DND-41 (cell line): ENCODE data around the gene GALNTL6.
"Not testable (repeated sequence)": the region's sequence is repeated elsewhere in the genome, so short reads cannot be mapped to it uniquely, and the experiment has no call there.

Source experiments
- ATAC-seq: fragments of 200-7000 bp; cut with Tn5 transposase; 3 replicates; pipeline ENCODE4 v1.9.1; 2021; ENCODE audit warnings: low read depth; ENCODE audit not compliant: insufficient read depth
- DNase-seq: peaks from one replicate; pipeline ENCODE4 v3.0.0-alpha.2; 2020
- H2AFZ ChIP-seq: 2 replicates; pipeline ENCODE4 v1.6.0; 2012; ENCODE audit warnings: low read depth, low read length
- H3K27ac ChIP-seq: 2 replicates; pipeline ENCODE4 v1.5.1; 2012; ENCODE audit warnings: low read length, inconsistent platforms
- H3K27me3 ChIP-seq: fragments of 200-600 bp; sonication (generic); 2 replicates; pipeline ENCODE4 v1.6.0; 2012; ENCODE audit warnings: low read length, mild to moderate bottlenecking, inconsistent platforms; ENCODE audit not compliant: insufficient read depth, poor library complexity
- H3K36me3 ChIP-seq: 2 replicates; pipeline ENCODE4 v1.5.1; 2012; ENCODE audit warnings: low read length, inconsistent platforms; ENCODE audit not compliant: insufficient read depth
- H3K4me1 ChIP-seq: 2 replicates; pipeline ENCODE4 v1.5.1; 2012; ENCODE audit warnings: mild to moderate bottlenecking, low read length; ENCODE audit not compliant: insufficient read depth
- H3K4me2 ChIP-seq: 2 replicates; pipeline ENCODE4 v1.6.0; 2012; ENCODE audit warnings: mild to moderate bottlenecking, moderate library complexity, low read length, inconsistent platforms; ENCODE audit not compliant: insufficient read depth
- H3K4me3 ChIP-seq, 2 experiments: fragments of 200-600 bp in 1 of 2; shearing (Covaris generic) in 1 of 2; 2 replicates each; pipeline ENCODE4 v1.5.1; 2012 to 2016; ENCODE audit warnings: inconsistent platforms in 2 of 2, low read length in 2 of 2, mild to moderate bottlenecking in 2 of 2, low read depth in 1 of 2, moderate library complexity in 1 of 2
- H3K79me2 ChIP-seq: 2 replicates; pipeline ENCODE4 v1.6.0; 2012; ENCODE audit warnings: low read length, inconsistent platforms; ENCODE audit not compliant: insufficient read depth
- H3K9ac ChIP-seq: 2 replicates; pipeline ENCODE4 v1.6.0; 2012; ENCODE audit warnings: low read depth, mild to moderate bottlenecking, inconsistent platforms, low read length, moderate library complexity
- H3K9me3 ChIP-seq: 2 replicates; pipeline ENCODE4 v1.5.1; 2012; ENCODE audit warnings: low read length, moderate library complexity, mild to moderate bottlenecking, inconsistent platforms; ENCODE audit not compliant: insufficient read depth, severe bottlenecking
- H4K20me1 ChIP-seq: 2 replicates; pipeline ENCODE4 v1.6.0; 2012; ENCODE audit warnings: low read length; ENCODE audit not compliant: insufficient read depth
- EZH2 ChIP-seq: IDR thresholded peaks from 3 replicates; pipeline ENCODE4 v1.6.1; 2012; ENCODE audit warnings: borderline replicate concordance, low read depth, mild to moderate bottlenecking, moderate library complexity, low read length, inconsistent platforms; ENCODE audit not compliant: severe bottlenecking
- TF ChIP-seq, protein P1 (sequence below): IDR thresholded peaks from 2 replicates; pipeline ENCODE4 v1.5.1; 2012; ENCODE audit warnings: borderline replicate concordance, low read length, moderate library complexity, mild to moderate bottlenecking; ENCODE audit not compliant: poor library complexity, severe bottlenecking; ENCODE audit errors: extremely low read depth

The GALNTL6 gene

DNA sequence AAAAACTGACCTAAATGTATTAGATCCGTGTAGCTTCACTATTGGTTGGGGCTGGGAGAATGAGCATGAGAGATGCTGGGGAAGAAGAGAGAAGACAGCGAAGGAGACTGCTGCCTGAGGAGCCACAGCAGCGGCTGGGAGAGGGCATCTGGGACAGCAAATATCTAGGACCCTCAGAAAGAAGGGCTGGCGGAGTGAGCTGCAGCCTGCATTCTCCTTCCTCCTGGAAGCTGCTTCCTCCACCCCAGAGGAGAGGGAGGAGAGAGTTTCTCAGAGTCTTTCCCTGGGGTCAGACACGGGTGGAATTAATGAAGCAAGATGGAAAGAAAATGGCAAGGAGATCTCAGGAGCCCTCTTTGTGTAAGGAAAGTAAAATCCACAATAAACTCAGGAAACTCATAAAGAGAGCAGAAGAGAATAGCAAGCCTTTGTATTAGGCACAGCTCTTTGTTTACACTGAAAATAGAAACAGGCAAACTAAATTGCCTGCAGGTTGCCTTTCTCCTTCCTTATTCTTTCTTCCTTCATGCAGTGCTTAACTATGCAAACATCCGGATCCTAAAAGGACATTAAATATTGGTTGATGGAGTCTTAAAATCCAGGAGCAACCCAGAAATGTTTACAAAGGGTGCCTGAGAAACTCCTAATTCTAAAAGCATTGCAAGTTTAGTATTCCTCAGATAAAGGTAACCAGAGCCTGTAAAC is 1225.1 kb downstream of the GALNTL6 start:
- H3K4me3 ChIP-seq, result no peak overlapping the region
- H3K27me3 ChIP-seq, result no peaks in the 10 kb centered on the region
- DNase-seq (no peak), ATAC-seq (no peak)
- H3K4me2 ChIP-seq, result no peak overlapping the region
- H3K36me3 ChIP-seq, result no peaks in the 10 kb centered on the region
- no peak overlapping the region for H3K9ac ChIP-seq
- no peaks in the 10 kb centered on the region for H3K79me2 ChIP-seq
- TF ChIP-seq, protein P1, sequence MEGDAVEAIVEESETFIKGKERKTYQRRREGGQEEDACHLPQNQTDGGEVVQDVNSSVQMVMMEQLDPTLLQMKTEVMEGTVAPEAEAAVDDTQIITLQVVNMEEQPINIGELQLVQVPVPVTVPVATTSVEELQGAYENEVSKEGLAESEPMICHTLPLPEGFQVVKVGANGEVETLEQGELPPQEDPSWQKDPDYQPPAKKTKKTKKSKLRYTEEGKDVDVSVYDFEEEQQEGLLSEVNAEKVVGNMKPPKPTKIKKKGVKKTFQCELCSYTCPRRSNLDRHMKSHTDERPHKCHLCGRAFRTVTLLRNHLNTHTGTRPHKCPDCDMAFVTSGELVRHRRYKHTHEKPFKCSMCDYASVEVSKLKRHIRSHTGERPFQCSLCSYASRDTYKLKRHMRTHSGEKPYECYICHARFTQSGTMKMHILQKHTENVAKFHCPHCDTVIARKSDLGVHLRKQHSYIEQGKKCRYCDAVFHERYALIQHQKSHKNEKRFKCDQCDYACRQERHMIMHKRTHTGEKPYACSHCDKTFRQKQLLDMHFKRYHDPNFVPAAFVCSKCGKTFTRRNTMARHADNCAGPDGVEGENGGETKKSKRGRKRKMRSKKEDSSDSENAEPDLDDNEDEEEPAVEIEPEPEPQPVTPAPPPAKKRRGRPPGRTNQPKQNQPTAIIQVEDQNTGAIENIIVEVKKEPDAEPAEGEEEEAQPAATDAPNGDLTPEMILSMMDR, result no peak
- TF ChIP-seq EZH2, result no peak
- no peaks in the 10 kb centered on the region for H3K9me3 ChIP-seq
- peaks cover 8% of the 10 kb centered on the region for H3K4me1 ChIP-seq
- no peak overlapping the region for H2AFZ ChIP-seq
- H3K27ac ChIP-seq, result no peak overlapping the region
- H4K20me1 ChIP-seq, result no peaks in the 10 kb centered on the region

GRCh38 chr4:173039617-173040577 is 1226.7 kb downstream of the GALNTL6 start:
- DNase-seq, result no peak

GRCh38 chr4:173041482-173041881 is 1228.3 kb downstream of the GALNTL6 start:
- Histone ChIP-seq H4K20me1 (no peaks in the 10 kb centered on the region), H3K9me3 (no peaks in the 10 kb centered on the region), H3K79me2 (no peaks in the 10 kb centered on the region), H2AFZ (no peak overlapping the region), H3K36me3 (no peaks in the 10 kb centered on the region), H3K27me3 (no peaks in the 10 kb centered on the region), H3K4me3 (no peak overlapping the region), H3K4me2 (no peak overlapping the region), H3K4me1 (peaks cover 8% of the 10 kb centered on the region), H3K27ac (no peak overlapping the region), H3K9ac (no peak overlapping the region)
- TF ChIP-seq, protein P1, result no peak
- TF ChIP-seq EZH2, result no peak
- ATAC-seq, result no peak
- no peak for DNase-seq

More at GRCh38 chr4:173039617-173040577, 1226.7 kb downstream of the GALNTL6 start:
- Histone ChIP-seq H3K4me3 (no peak overlapping the region), H3K4me1 (peaks cover 8% of the 10 kb centered on the region), H2AFZ (peak overlapping the region; percentile 38), H4K20me1 (no peaks in the 10 kb centered on the region), H3K9me3 (no peaks in the 10 kb centered on the region), H3K79me2 (no peaks in the 10 kb centered on the region), H3K27ac (no peak overlapping the region), H3K27me3 (no peaks in the 10 kb centered on the region), H3K4me2 (no peak overlapping the region), H3K36me3 (no peaks in the 10 kb centered on the region), H3K9ac (no peak overlapping the region)
- peak; percentile 53 for ATAC-seq
- no peak for TF ChIP-seq EZH2
- TF ChIP-seq, protein P1, result no peak

DNA sequence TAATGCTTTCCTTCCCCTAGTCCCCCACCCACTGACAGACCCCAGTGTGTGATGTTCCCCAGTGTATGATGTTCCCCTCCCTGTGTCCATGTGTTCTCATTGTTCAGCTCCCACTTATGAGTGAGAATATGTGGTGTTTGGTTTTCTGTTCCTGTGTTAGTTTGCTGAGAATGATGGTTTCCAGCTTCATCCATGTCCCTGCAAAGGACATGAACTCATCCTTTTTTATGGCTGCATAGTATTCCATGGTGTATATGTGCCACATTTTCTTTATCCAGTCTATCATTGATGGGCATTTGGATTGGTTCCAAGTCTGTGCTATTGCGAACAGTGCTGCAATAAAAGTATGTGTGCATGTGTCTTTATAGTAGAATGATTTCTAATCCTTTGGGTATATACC is 1228.9 kb downstream of the GALNTL6 start:
- DNase-seq, H4K20me1 ChIP-seq, H3K79me2 ChIP-seq, H3K4me2 ChIP-seq, H3K27me3 ChIP-seq, ATAC-seq, H3K36me3 ChIP-seq, H2AFZ ChIP-seq, H3K9me3 ChIP-seq, H3K27ac ChIP-seq, H3K4me1 ChIP-seq, H3K9ac ChIP-seq, H3K4me3 ChIP-seq: not testable (repeated sequence)
